Esophagus squamous epithelium (tissue), 5 donors: Measurements from ENCODE around the gene P2RY6. TPM values are rescaled to one million over a fixed set of nuclear protein-coding genes. Genes with fewer than 3 reads are reported as not detected.
"Not testable (repeated sequence)": the region's sequence is repeated elsewhere in the genome, so short reads cannot be mapped to it uniquely, and the experiment has no call there.

Experiments
- DNase-seq: peaks from one replicate; lab custom pipeline; 2025; lab: John Stamatoyannopoulos, UW
- H3K27ac ChIP-seq, 4 donors: fragments of 200-600 bp; sonication (generic); one replicate each; pipeline ENCODE4 v1.5.1; 2016 to 2019; ENCODE audit warnings: mild to moderate bottlenecking in 1 of 4
- H3K27me3 ChIP-seq, 4 donors: fragments of 200-600 bp; sonication (generic); 1 replicate in 3 of 4; 2 replicates in 1 of 4; pipeline versions ENCODE4 v1.5.1 to v1.6.0; 2017 to 2021; ENCODE audit warnings: antibody characterized with exemption in 1 of 4
- H3K36me3 ChIP-seq, 3 donors: fragments of 200-600 bp; sonication (generic); one replicate each; pipeline ENCODE4 v1.5.1; 2016 to 2019
- H3K4me1 ChIP-seq, 3 donors: fragments of 200-600 bp; sonication (generic); one replicate each; pipeline ENCODE4 v1.5.1; 2017 to 2019
- H3K4me3 ChIP-seq, 4 donors: fragments of 200-600 bp; sonication (generic); 1 replicate in 3 of 4; 2 replicates in 1 of 4; pipeline ENCODE4 v1.5.1; 2016 to 2019; ENCODE audit warnings: mild to moderate bottlenecking in 2 of 4, moderate library complexity in 1 of 4
- H3K9me3 ChIP-seq, 3 donors: fragments of 200-600 bp; sonication (generic); one replicate each; pipeline ENCODE4 v1.5.1; 2016 to 2019
- CTCF ChIP-seq, 6 experiments: fragments of 450-650 bp in 4 of 6; fragments of 200-600 bp in 2 of 6; sonication (generic) in 2 of 6; IDR thresholded peaks; one replicate each; pipeline ENCODE4 v1.5.1; 2016 to 2019; ENCODE audit warnings: antibody characterized with exemption in 6 of 6, mild to moderate bottlenecking in 4 of 6, moderate library complexity in 4 of 6
- POLR2A ChIP-seq, 4 donors: fragments of 450-650 bp; IDR thresholded peaks; one replicate each; pipeline ENCODE4 v1.6.1; 2017; ENCODE audit warnings: antibody characterized with exemption in 4 of 4, mild to moderate bottlenecking in 4 of 4, moderate library complexity in 3 of 4
- WGBS, 2 donors: methylation state at CpG; one replicate each; pipeline ENCODE4 v1.1.5; 2018; 5-methylcytosine and 5-hydroxymethylcytosine counted together
- intact Hi-C: fragments of 100-400 bp; cut with DNase I; formaldehyde crosslinking; loops from one replicate; pipeline ENCODE4 v1.15.0; 2022
- total RNA-seq, 4 donors: library from RNA; depleted of rRNA; stranded (reverse); fragments of >200 nt; gene quantifications; one replicate each; pipeline ENCODE4 v1.1.0, GENCODE V29; 2016
- donor health status: DM: yes; HTN: yes; CAD: no.

P2RY6 gene
- total RNA-seq, 4 donors from 2014 or later = 0.26 to 3.6 (median 1.3) TPM

GRCh38 chr11:73229896-73230875 is 42.0 kb upstream of the P2RY6 start:
- 69 to 79% methylated on average over 12 to 15 of the region's 16 CpGs for WGBS, 2 donors
- H3K4me3 ChIP-seq = no peak overlapping the region
- intact Hi-C loops = loop anchor here (5.0 kb wide), 1 partner anchor 43 kb away; no protein-coding TSS in a partner anchor
- H3K27ac ChIP-seq = no peak overlapping the region
- DNase-seq = no peak
- H3K4me1 ChIP-seq = peaks cover 8 to 51% (median 27%) of the 10 kb centered on the region in 3 donors
- H3K27me3 ChIP-seq = no peaks in the 10 kb centered on the region
- H3K36me3 ChIP-seq = peaks cover 0 to 70% (median 0%) of the 10 kb centered on the region in 3 donors
- no peaks in the 10 kb centered on the region for H3K9me3 ChIP-seq
- no peak for TF ChIP-seq CTCF (IDR thresholded peaks at IDR 0.05)
- TF ChIP-seq POLR2A (IDR thresholded peaks at IDR 0.05) = no peak

- Histone ChIP-seq H3K36me3 (peaks cover 0 to 77% (median 0%) of the 10 kb centered on the region in 3 donors), H3K27ac (no peak overlapping the region), H3K9me3 (no peaks in the 10 kb centered on the region), H3K27me3 (no peaks in the 10 kb centered on the region), H3K4me3 (no peak overlapping the region), H3K4me1 (peaks cover 8 to 50% (median 25%) of the 10 kb centered on the region in 3 donors)
- no peak for DNase-seq
- WGBS, 2 donors = 64 to 73% methylated on average over 2 of the region's 7 CpGs
- intact Hi-C loops = no loop called here
- no peak for TF ChIP-seq POLR2A (IDR thresholded peaks at IDR 0.05)
Observed at GRCh38 chr11:73230931-73231330, 41.2 kb upstream of the P2RY6 start.

- Histone ChIP-seq H3K36me3 (peaks cover 0 to 91% (median 0%) of the 10 kb centered on the region in 3 donors), H3K4me1 (peaks cover 12 to 50% (median 26%) of the 10 kb centered on the region in 3 donors)
- H3K27ac ChIP-seq, DNase-seq, H3K27me3 ChIP-seq, H3K4me3 ChIP-seq, intact Hi-C loops, H3K9me3 ChIP-seq: not testable (repeated sequence)
- WGBS, 2 donors = 93 to 96% methylated on average over 4 to 6 of the region's 7 CpGs
Observed at GRCh38 chr11:73232487-73232886, 39.7 kb upstream of the P2RY6 start.

- TF ChIP-seq POLR2A (IDR thresholded peaks at IDR 0.05) (no peak), CTCF (IDR thresholded peaks at IDR 0.05) (no peak)
- H3K4me3 ChIP-seq = no peak overlapping the region
- no peaks in the 10 kb centered on the region for H3K9me3 ChIP-seq
- intact Hi-C loops = no loop called here
- no peaks in the 10 kb centered on the region for H3K27me3 ChIP-seq
- peaks cover 0 to 97% (median 0%) of the 10 kb centered on the region in 3 donors for H3K36me3 ChIP-seq
- no peak for DNase-seq
- no peak overlapping the region for H3K27ac ChIP-seq
- peaks cover 5 to 48% (median 23%) of the 10 kb centered on the region in 3 donors for H3K4me1 ChIP-seq
Observed at GRCh38 chr11:73233211-73233610, 38.9 kb upstream of the P2RY6 start.

GRCh38 chr11:73233692-73234470 is 38.3 kb upstream of the P2RY6 start:
- Histone ChIP-seq H3K4me1 (peaks cover 5 to 43% (median 17%) of the 10 kb centered on the region in 3 donors), H3K27ac (no peak overlapping the region), H3K27me3 (no peaks in the 10 kb centered on the region), H3K9me3 (no peaks in the 10 kb centered on the region), H3K36me3 (peaks cover 0 to 97% (median 0%) of the 10 kb centered on the region in 3 donors), H3K4me3 (no peak overlapping the region)
- intact Hi-C loops = no loop called here
- no peak for TF ChIP-seq CTCF (IDR thresholded peaks at IDR 0.05)
- TF ChIP-seq POLR2A (IDR thresholded peaks at IDR 0.05) = no peak
- no peak for DNase-seq
- WGBS, 2 donors = 89 to 93% methylated on average over 11 to 22 of the region's 23 CpGs
